Left lung (tissue), 10 donors: ENCODE data around the gene UGT3A1. TPM values are rescaled to one million over a fixed set of nuclear protein-coding genes. Genes with fewer than 3 reads are reported as not detected.

ENCODE experiments used
- ATAC-seq: fragments of 200-7000 bp; cut with Tn5 transposase; one replicate; pipeline ENCODE4 v1.9.1; 2020; ENCODE audit warnings: moderate library complexity
- DNase-seq, 4 donors: peaks; one replicate each; pipeline ENCODE4 v3.0.0-alpha.2; 2013 to 2020
- H3K27ac ChIP-seq, 2 donors: fragments of 200-600 bp; sonication (generic) in 1 of 2; one replicate each; pipeline versions ENCODE4 v1.5.0 to v1.8.0; 2020 to 2021
- H3K27me3 ChIP-seq, 2 donors: fragments of 200-600 bp; sonication (generic) in 1 of 2; one replicate each; pipeline versions ENCODE4 v1.5.0 to v1.8.0; 2020 to 2021
- H3K36me3 ChIP-seq, 2 donors: fragments of 200-600 bp; sonication (generic) in 1 of 2; one replicate each; pipeline versions ENCODE4 v1.5.0 to v1.8.0; 2020 to 2021
- H3K4me1 ChIP-seq, 2 donors: fragments of 200-600 bp; one replicate each; pipeline ENCODE4 v1.8.0; 2021
- H3K4me3 ChIP-seq, 2 donors: fragments of 200-600 bp; sonication (generic) in 1 of 2; one replicate each; pipeline versions ENCODE4 v1.5.0 to v1.8.0; 2020 to 2021; ENCODE audit warnings: mild to moderate bottlenecking in 1 of 2
- H3K9me3 ChIP-seq, 2 donors: fragments of 200-600 bp; sonication (generic) in 1 of 2; one replicate each; pipeline versions ENCODE4 v1.5.0 to v1.8.0; 2020 to 2021
- intact Hi-C, 2 donors: fragments of 100-400 bp; cut with DNase I; formaldehyde crosslinking; loops; one replicate each; pipeline versions ENCODE4 v1.11.2 to v1.14.2; 2022
- polyA plus RNA-seq, 6 donors: library from polyadenylated mRNA; unstranded; fragments of 120-200 nt; gene quantifications; one replicate each; pipeline ENCODE4 v1.2.1, GENCODE V29; 2013; ENCODE audit not compliant: insufficient read length in 6 of 6
- total RNA-seq, 2 donors: library from RNA; stranded (reverse); fragmentation: NEBNext Ultra II Directional; extraction: Animal tissue kit (Norgen Biotek cat#: 25700); gene quantifications; one replicate each; pipeline ENCODE4 v1.2.1, GENCODE V29; 2021
- TF ChIP-seq, protein P1 (sequence below), 2 donors: fragments of 200-600 bp; sonication (generic) in 1 of 2; IDR thresholded peaks; one replicate each; pipeline versions ENCODE4 v1.5.0 to v1.8.0; 2021; ENCODE audit warnings: antibody characterized with exemption in 2 of 2
- donor health status: DM: no; HTN: yes; CAD: no.
- donor health status: DM: no; HTN: no; CAD: no.

Gene UGT3A1
- total and polyA plus RNA-seq, 8 donors: 0.10 to 0.77 (median 0.28) TPM; not detected in 2

DNA sequence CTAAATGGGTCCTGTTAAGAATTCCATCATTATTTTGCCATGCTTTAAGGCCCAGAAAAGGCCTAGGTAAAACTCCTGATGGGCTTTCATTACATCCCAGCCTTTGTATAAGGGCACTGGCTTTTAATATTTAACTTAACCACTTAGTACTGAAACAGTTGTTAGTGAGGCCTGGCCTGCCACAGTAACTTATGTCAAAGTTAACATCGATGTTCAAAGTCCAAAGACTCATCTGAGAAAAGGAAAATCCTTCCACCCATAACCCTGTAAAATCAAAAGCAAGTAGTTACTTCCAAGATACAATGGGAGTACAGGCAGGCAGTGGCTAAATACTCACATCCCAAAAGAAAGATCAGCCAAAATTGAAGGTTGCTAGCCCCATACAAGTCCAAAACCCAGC, 15.0 kb upstream of the UGT3A1 start:
- Histone ChIP-seq H3K9me3 (peaks cover 0 to 18% of the 10 kb centered on the region in 2 donors), H3K27me3 (no peaks in the 10 kb centered on the region), H3K4me1 (no peaks in the 10 kb centered on the region), H3K4me3 (no peak overlapping the region), H3K27ac (no peak overlapping the region), H3K36me3 (no peaks in the 10 kb centered on the region)
- intact Hi-C loops: no loop called here
- ATAC-seq (no peak), DNase-seq (no peak)
- TF ChIP-seq, protein P1, sequence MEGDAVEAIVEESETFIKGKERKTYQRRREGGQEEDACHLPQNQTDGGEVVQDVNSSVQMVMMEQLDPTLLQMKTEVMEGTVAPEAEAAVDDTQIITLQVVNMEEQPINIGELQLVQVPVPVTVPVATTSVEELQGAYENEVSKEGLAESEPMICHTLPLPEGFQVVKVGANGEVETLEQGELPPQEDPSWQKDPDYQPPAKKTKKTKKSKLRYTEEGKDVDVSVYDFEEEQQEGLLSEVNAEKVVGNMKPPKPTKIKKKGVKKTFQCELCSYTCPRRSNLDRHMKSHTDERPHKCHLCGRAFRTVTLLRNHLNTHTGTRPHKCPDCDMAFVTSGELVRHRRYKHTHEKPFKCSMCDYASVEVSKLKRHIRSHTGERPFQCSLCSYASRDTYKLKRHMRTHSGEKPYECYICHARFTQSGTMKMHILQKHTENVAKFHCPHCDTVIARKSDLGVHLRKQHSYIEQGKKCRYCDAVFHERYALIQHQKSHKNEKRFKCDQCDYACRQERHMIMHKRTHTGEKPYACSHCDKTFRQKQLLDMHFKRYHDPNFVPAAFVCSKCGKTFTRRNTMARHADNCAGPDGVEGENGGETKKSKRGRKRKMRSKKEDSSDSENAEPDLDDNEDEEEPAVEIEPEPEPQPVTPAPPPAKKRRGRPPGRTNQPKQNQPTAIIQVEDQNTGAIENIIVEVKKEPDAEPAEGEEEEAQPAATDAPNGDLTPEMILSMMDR (IDR thresholded peaks at IDR 0.05): no peak

DNA sequence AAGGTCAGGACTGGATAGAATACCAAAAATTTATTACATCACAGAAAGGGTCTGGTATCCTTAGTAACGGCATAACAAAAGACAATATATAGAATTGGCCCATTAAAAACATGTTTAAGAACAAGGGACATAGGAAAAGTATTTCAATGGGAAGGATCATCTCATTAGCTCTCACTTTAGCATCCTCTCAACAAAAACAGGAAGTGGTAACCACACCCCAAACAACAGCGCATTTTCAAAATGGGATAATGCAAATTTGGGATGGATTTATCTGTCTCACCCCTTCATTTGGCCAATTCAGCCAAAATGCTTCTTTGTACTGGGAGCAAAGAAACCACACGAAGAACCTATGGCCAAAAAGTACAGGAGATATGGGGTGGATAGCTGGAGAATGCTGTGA, 9.8 kb upstream of the UGT3A1 start:
- Histone ChIP-seq H3K9me3 (no peaks in the 10 kb centered on the region), H3K4me3 (no peak overlapping the region), H3K4me1 (no peaks in the 10 kb centered on the region), H3K27ac (no peak overlapping the region), H3K36me3 (no peaks in the 10 kb centered on the region), H3K27me3 (no peaks in the 10 kb centered on the region)
- ATAC-seq: no peak
- intact Hi-C loops: no loop called here
- no peak for DNase-seq
- TF ChIP-seq, protein P1 (IDR thresholded peaks at IDR 0.05): no peak

DNA sequence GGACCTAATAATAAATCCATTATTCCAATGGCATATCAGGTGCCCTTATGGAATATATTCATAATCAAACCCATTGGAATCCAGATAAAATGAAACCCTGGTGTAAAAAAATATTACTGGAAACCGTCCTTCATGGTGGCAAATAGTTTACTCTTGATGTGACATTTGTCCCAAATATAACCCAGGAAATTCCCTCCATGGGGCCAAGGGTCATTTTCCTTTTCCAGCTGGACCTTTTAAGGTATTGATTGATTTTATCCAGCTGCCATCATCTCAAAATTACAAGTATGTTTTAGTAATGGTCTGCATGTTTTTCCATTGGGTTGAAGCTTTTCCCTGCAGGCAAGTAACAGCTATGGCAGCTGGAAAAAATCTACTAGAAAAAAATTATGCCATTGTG, 8.4 kb upstream of the UGT3A1 start:
- no peaks in the 10 kb centered on the region for H3K36me3 ChIP-seq
- H3K4me3 ChIP-seq: no peak overlapping the region
- no peaks in the 10 kb centered on the region for H3K9me3 ChIP-seq
- TF ChIP-seq, protein P1 (IDR thresholded peaks at IDR 0.05): no peak
- H3K27me3 ChIP-seq: no peaks in the 10 kb centered on the region
- no peak overlapping the region for H3K27ac ChIP-seq
- no peaks in the 10 kb centered on the region for H3K4me1 ChIP-seq
- DNase-seq (no peak), ATAC-seq (no peak)
- intact Hi-C loops: no loop called here

DNA sequence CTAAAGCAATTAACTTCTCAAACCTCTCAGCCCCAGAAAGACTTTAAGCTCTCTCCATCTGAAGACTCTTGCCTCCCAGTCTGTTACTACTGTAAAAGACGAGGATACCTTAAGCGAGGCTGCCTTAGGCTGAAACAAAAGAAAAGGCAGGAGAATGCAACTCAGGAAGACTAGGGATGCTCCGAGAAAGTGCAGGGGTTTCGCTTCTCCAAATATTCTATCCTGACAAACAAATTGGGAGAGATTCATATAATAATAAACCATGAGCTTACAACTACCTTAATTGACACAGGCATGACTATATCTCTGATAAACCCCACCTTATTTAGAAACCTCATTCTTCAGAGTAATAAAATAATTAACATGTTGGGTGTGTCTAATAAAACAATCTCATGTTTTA, 4.9 kb upstream of the UGT3A1 start:
- ATAC-seq (no peak), DNase-seq (no peak)
- Histone ChIP-seq H3K9me3 (no peaks in the 10 kb centered on the region), H3K27me3 (peaks cover 0 to 20% of the 10 kb centered on the region in 2 donors), H3K4me1 (no peaks in the 10 kb centered on the region), H3K36me3 (no peaks in the 10 kb centered on the region), H3K27ac (no peak overlapping the region), H3K4me3 (no peak overlapping the region)
- TF ChIP-seq, protein P1 (IDR thresholded peaks at IDR 0.05): no peak
- intact Hi-C loops: no loop called here

DNA sequence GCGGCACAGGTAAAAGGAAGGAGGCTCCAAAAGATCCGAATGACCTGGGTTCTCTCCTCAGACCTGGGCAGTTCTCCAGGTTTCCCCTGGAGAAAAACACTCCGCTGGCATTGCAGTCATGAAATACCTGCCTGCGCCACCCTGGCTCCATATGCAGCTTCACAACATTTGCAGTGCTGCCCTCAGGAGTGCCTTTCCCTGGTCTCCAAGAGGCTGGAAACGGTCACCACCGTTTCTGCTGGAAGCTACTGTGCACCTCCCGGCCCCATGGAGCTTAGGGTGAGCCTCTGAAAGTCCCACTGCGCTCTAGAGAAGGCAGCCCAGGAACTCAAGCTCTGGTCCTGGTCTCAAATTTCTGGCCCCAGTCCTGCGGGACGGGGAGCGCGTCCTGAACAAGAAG, 670 bp downstream of the UGT3A1 start:
- Histone ChIP-seq H3K27me3 (peaks cover 0 to 34% of the 10 kb centered on the region in 2 donors), H3K4me3 (no peak overlapping the region), H3K36me3 (no peaks in the 10 kb centered on the region), H3K27ac (no peak overlapping the region), H3K4me1 (no peaks in the 10 kb centered on the region), H3K9me3 (no peaks in the 10 kb centered on the region)
- intact Hi-C loops: no loop called here
- DNase-seq: no peak
- TF ChIP-seq, protein P1 (IDR thresholded peaks at IDR 0.05): no peak
- no peak for ATAC-seq
